HG03439 (cell line): Measurements from ENCODE around the gene SLC6A1.

Experiments
- ATAC-seq: cut with Tn5 transposase; IDR thresholded peaks from one replicate; pipeline ENCODE4 v1.9.1; 2021; ENCODE audit warnings: mild to moderate bottlenecking, moderate library complexity; ENCODE audit not compliant: unreplicated experiment

SLC6A1 gene

GRCh38 chr3:10992943-10993728 lies 588 bp downstream of the SLC6A1 start:
- no peak for ATAC-seq

DNA sequence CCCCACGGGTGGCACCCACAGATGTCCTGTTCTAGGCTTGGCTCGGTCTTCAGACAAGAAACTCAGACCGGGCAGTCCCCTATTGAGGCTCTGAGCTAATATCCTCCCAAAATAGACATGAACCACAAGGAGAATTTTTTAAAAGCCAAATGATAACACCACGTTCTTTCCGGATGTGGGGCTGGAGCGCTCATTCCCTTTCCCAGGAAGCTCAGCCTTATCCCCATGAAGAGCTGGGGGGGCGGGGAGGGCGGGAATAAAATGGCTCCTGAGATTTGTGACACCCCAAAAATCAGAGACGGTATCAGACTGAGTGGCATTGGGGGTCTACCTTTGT lies 1.1 kb downstream of the SLC6A1 start:
- ATAC-seq = no peak

DNA sequence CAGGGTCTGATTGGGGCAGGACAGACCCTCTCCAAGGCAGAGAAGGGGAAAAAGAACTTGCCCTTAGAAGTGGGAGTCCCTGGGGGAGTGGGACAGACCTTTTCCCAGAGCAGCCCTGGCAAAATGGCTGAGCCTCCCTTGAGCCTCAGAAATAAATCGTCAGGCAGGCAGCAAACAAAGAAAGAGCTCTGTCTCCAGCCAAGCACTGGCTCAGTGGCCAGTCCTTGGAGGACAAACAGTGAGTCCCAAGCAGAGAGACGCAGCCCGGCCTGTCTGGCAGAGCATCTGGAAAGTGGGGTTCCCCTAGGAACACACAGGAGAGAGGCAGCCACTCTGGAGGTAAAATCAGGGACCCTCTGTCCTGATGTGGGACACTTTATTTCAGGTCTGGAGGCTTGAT lies 1.8 kb downstream of the SLC6A1 start:
- ATAC-seq = no peak

GRCh38 chr3:10995871-10996270 lies 3.3 kb downstream of the SLC6A1 start:
- ATAC-seq = no peak

- no peak for ATAC-seq
Measured at GRCh38 chr3:10996345-10997013, 3.9 kb downstream of the SLC6A1 start.

- no peak for ATAC-seq
Measured at GRCh38 chr3:10997196-10997595, 4.6 kb downstream of the SLC6A1 start.

- ATAC-seq = no peak
Measured at GRCh38 chr3:10998542-10998941, 6.0 kb downstream of the SLC6A1 start.

DNA sequence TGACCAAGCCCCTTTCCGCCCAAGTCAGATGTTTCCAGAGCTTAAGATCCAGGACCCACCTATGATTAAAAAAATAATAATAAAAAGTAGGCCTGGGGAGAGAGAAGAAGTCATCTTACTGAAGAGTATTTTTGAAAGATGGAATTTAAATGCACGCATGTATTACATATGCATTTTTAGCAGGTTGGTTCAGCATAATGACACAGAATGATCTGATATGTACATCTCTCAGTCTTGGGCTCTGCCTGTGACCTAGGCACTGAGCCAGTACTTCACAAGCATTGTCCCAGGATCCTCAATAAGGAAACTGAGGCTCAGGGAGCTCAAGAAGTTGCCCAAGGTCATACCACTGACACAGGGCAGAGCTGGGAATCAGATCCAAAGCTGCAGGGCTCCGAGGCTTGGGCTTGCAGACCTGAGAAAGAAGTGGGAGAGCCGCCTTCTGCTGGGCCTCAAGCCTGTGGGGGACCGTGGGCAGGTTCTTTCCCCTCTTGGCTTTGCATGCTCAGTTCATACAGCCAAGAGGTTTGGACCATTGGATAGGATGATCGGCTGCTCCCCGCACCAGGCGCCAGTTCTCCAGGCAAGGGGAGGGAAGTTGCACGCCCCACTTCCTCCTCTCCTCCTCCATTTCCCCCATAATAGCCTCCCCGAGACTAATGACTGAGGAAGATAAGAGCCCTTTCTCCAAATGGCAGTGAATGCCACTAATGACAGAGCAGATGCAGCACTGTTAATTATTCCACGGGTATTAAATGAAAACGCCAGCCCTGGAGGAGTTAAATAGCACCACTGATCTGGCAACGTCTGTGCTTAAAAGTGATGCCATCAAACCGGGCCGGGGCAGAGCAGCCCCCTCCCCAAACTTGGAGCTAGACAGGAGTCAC lies 6.9 kb downstream of the SLC6A1 start:
- ATAC-seq = no peak

- ATAC-seq = no peak
Measured at GRCh38 chr3:11000528-11000927, 8.0 kb downstream of the SLC6A1 start.

GRCh38 chr3:11001020-11001657 lies 8.6 kb downstream of the SLC6A1 start:
- no peak for ATAC-seq

DNA sequence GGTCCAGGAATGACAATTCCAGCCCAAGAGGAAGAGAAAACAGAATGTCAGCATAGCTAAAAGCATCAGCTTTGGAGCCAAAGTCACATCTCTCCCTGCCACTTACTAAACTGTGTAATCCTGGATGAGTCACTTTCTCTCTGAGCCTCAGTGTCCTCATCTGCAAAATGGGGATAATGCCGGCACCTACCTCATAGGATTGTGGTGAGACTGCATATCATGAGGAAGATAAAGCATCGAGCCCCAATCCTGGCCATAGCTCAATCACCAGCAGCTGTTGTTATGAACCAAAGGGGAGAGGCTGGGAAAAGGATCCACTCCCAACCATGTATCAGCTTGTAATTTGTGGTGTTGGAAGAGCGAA lies 9.1 kb downstream of the SLC6A1 start:
- ATAC-seq = no peak

DNA sequence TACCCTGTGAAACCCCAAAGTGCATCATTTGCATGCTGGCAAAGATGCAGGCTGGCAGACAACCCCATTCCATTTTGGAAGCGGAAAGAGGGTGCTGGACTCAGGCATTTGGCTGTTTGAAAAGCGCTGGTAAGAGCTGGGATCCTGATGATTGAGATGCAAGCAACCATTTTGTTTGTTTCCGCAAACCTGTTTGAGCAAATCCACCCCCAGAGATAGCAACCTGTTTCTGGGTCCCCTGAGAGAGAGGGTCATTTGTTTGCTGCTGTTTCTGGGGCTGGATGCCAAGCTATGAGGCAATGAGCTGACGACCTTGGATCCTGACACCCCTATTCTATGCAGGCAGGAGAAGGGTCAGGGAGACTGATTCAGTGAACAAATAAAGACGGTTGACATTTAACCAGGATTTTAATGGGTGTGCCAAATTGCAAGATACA lies 9.8 kb downstream of the SLC6A1 start:
- no peak for ATAC-seq

DNA sequence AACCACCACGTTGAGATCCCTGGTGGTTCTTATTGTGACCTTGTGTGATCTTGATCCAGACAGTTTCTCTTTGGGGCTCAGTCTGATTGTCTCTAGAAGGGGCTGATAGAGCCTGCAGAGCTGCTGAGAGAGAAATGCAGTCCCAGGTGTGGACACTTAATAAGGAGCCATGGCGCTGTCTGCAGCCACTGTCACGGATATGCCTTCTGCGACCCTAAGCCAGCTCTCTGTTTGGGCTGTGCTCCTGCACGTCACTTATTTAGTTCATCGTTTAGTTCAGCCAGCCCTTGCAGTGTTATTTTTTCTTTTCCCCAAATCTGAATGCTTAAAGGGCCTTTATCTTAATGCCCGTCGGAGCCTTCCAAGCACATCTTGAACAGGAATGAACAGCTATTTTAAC lies 12.0 kb downstream of the SLC6A1 start:
- ATAC-seq = no peak

GRCh38 chr3:11005686-11006256 lies 13.2 kb downstream of the SLC6A1 start:
- no peak for ATAC-seq

- no peak for ATAC-seq
Measured at GRCh38 chr3:11006986-11007933, 14.7 kb downstream of the SLC6A1 start.

GRCh38 chr3:11009898-11010297 lies 17.4 kb downstream of the SLC6A1 start:
- no peak for ATAC-seq

GRCh38 chr3:11010426-11011165 lies 18.0 kb downstream of the SLC6A1 start:
- no peak for ATAC-seq

DNA sequence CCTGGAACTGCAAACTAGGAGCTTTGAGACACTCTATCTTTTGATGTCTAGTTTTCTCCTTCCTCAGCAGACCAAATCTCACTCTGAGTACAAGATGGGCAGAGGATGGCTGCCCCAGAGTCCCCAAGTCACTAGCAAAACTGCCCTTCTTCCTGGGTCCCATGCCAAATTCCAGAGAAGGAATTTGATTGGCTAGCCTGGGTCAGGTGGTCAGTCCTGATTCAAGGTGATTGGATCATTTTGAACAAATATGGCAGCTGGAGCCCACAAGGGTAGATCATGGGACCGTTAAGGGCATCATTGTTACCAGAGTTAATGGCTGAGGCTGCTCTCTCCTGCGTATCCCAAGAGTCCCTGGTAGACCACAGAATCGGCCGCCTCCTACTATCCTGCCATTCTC lies 21.7 kb downstream of the SLC6A1 start:
- no peak for ATAC-seq

GRCh38 chr3:11014752-11015151 lies 22.2 kb downstream of the SLC6A1 start:
- no peak for ATAC-seq
